PC-9 (cell line): ENCODE measurements around the gene HNRNPA0. TPM values are rescaled to one million over a fixed set of nuclear protein-coding genes. Genes with fewer than 3 reads are reported as not detected.

Experiments used
- BruUV-seq: library from RNA; stranded (reverse); fragments of 400-500 nt; replicated peaks from 2 replicates; lab custom pipeline; 2021; lab: Mats Ljungman, UMichigan
- CTCF ChIA-PET: fragments of 300-600 bp; sonication (Branson Sonifier 250); formaldehyde crosslinking; loops from one replicate; lab custom pipeline; 2022; ENCODE audit warnings: antibody characterized with exemption; lab: Charles Lee
- POLR2A ChIA-PET: fragments of 300-600 bp; sonication (Branson Sonifier 250); formaldehyde crosslinking; loops from one replicate; lab custom pipeline; 2022; ENCODE audit warnings: antibody characterized with exemption; ENCODE audit not compliant: unreplicated experiment; lab: Charles Lee
- DNase-seq, 2 experiments: peaks; one replicate each; pipeline versions ENCODE4 v3.0.0 to v3.0.0-alpha.2; 2015 to 2022; ENCODE audit warnings: mixed read lengths in 1 of 2
- H2AFZ ChIP-seq: fragments of 200-600 bp; sonication (generic); 2 replicates; pipeline ENCODE4 v1.8.1; 2017; ENCODE audit warnings: antibody characterized with exemption
- H3F3A ChIP-seq: fragments of 200-600 bp; sonication (generic); 2 replicates; pipeline ENCODE4 v1.8.1; 2017; ENCODE audit warnings: antibody characterized with exemption, mild to moderate bottlenecking, low read depth; ENCODE audit not compliant: insufficient read depth
- H3K27ac ChIP-seq: fragments of 200-600 bp; sonication (generic); 2 replicates; pipeline ENCODE4 v1.6.1; 2016; ENCODE audit warnings: mixed run types
- H3K27me3 ChIP-seq: fragments of 200-600 bp; sonication (generic); 2 replicates; pipeline ENCODE4 v1.6.1; 2016; ENCODE audit warnings: low read depth, mixed run types; ENCODE audit not compliant: insufficient read depth
- H3K36me3 ChIP-seq: fragments of 200-600 bp; sonication (generic); 2 replicates; pipeline ENCODE4 v1.6.1; 2016; ENCODE audit warnings: low read depth, mixed run types
- H3K4me1 ChIP-seq: fragments of 200-600 bp; sonication (generic); replicated peaks from 2 replicates; pipeline ENCODE4 v1.6.1; 2016; ENCODE audit warnings: mixed run types; ENCODE audit not compliant: insufficient read depth
- H3K4me2 ChIP-seq: fragments of 200-600 bp; sonication (generic); 2 replicates; pipeline ENCODE4 v1.6.1; 2017; ENCODE audit warnings: mixed run types
- H3K4me3 ChIP-seq: fragments of 200-600 bp; sonication (generic); 2 replicates; pipeline ENCODE4 v1.6.1; 2016; ENCODE audit warnings: mixed run types
- H3K79me2 ChIP-seq: fragments of 200-600 bp; sonication (generic); 2 replicates; pipeline ENCODE4 v1.6.1; 2017; ENCODE audit warnings: low read depth, mixed run types
- H3K9me2 ChIP-seq: fragments of 200-600 bp; sonication (generic); 2 replicates; pipeline ENCODE4 v1.8.1; 2017; ENCODE audit warnings: mild to moderate bottlenecking; ENCODE audit not compliant: insufficient read depth
- H3K9me3 ChIP-seq: fragments of 200-600 bp; sonication (generic); 2 replicates; pipeline ENCODE4 v1.8.1; 2016; ENCODE audit warnings: low read depth; ENCODE audit not compliant: insufficient read depth
- H4K20me1 ChIP-seq: fragments of 200-600 bp; sonication (generic); 2 replicates; pipeline ENCODE4 v1.8.1; 2017; ENCODE audit not compliant: insufficient read depth
- CTCF ChIP-seq: fragments of 200-600 bp; sonication (generic); conservative IDR thresholded peaks from 2 replicates; pipeline ENCODE4 v1.6.1; 2017; ENCODE audit warnings: mixed run types, antibody characterized with exemption, mild to moderate bottlenecking, moderate library complexity
- EZH2 ChIP-seq: fragments of 200-600 bp; sonication (generic); IDR thresholded peaks from 2 replicates; pipeline ENCODE4 v1.8.0; 2017; ENCODE audit warnings: antibody characterized with exemption, low read depth
- intact Hi-C: fragments of 100-400 bp; cut with micrococcal nuclease; formaldehyde crosslinking; loops from one replicate; pipeline ENCODE4 v1.10.0; 2022; ENCODE audit not compliant: unreplicated experiment
- total RNA-seq: library from RNA; stranded (reverse); gene quantifications from 2 replicates; pipeline ENCODE4 v1.2.3, GENCODE V29; 2021

The HNRNPA0 gene
- total RNA-seq, 1 experiment from 2014 or later: 27.8 TPM

GRCh38 chr5:137699336-137700281 is 54.6 kb downstream of the HNRNPA0 start:
- TF ChIP-seq CTCF (no peak), EZH2 (no peak)
- DNase-seq: no peak
- no peaks in the 10 kb centered on the region for H3K27me3 ChIP-seq
- POLR2A ChIA-PET: no interaction called here
- CTCF ChIA-PET: interaction anchor here (0.6 kb wide), 1 partner anchor 539 kb away, joined by 7 read pairs; no protein-coding TSS in a partner anchor
- BruUV-seq: no TSS peak
- no peak overlapping the region for H2AFZ ChIP-seq
- H3K4me3 ChIP-seq: no peak overlapping the region
- no peaks in the 10 kb centered on the region for H3K36me3 ChIP-seq
- no peak overlapping the region for H3K4me2 ChIP-seq
- H4K20me1 ChIP-seq: no peaks in the 10 kb centered on the region
- no peaks in the 10 kb centered on the region for H3K9me2 ChIP-seq
- H3K4me1 ChIP-seq: peaks cover 7% of the 10 kb centered on the region
- no peak overlapping the region for H3K27ac ChIP-seq
- no peaks in the 10 kb centered on the region for H3K79me2 ChIP-seq
- no peaks in the 10 kb centered on the region for H3F3A ChIP-seq
- no peaks in the 10 kb centered on the region for H3K9me3 ChIP-seq
- intact Hi-C loops: no loop called here

DNA sequence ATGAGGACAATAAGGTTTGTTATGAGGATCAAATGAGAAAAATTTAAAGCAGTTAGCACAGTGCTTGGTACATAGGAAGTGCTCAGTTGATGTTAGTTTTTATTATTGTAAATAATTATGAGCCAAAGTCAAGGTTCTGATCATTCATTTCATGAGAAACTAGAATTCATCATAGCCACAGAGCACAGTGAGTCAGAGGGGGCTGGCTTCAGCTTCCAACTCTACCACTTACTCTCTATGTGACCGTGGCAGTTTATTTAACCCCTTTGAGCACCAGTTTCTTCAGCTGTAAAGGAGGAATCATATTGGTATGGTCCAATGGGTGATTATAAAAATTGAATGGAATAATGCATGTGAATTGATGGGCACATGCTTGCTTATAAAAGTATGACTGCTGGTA is 57.7 kb downstream of the HNRNPA0 start:
- TF ChIP-seq CTCF (no peak), EZH2 (no peak)
- H3K27me3 ChIP-seq: no peaks in the 10 kb centered on the region
- peaks cover 7% of the 10 kb centered on the region for H3K4me1 ChIP-seq
- H3K9me2 ChIP-seq: no peaks in the 10 kb centered on the region
- H3K36me3 ChIP-seq: no peaks in the 10 kb centered on the region
- ChIA-PET POLR2A (no interaction called here), CTCF (no interaction called here)
- H3K4me3 ChIP-seq: no peak overlapping the region
- H4K20me1 ChIP-seq: no peaks in the 10 kb centered on the region
- DNase-seq: no peak
- H3K27ac ChIP-seq: no peak overlapping the region
- no peaks in the 10 kb centered on the region for H3K9me3 ChIP-seq
- H2AFZ ChIP-seq: no peak overlapping the region
- BruUV-seq: no TSS peak
- H3K79me2 ChIP-seq: no peaks in the 10 kb centered on the region
- H3K4me2 ChIP-seq: no peak overlapping the region
- intact Hi-C loops: no loop called here
- H3F3A ChIP-seq: no peaks in the 10 kb centered on the region

DNA sequence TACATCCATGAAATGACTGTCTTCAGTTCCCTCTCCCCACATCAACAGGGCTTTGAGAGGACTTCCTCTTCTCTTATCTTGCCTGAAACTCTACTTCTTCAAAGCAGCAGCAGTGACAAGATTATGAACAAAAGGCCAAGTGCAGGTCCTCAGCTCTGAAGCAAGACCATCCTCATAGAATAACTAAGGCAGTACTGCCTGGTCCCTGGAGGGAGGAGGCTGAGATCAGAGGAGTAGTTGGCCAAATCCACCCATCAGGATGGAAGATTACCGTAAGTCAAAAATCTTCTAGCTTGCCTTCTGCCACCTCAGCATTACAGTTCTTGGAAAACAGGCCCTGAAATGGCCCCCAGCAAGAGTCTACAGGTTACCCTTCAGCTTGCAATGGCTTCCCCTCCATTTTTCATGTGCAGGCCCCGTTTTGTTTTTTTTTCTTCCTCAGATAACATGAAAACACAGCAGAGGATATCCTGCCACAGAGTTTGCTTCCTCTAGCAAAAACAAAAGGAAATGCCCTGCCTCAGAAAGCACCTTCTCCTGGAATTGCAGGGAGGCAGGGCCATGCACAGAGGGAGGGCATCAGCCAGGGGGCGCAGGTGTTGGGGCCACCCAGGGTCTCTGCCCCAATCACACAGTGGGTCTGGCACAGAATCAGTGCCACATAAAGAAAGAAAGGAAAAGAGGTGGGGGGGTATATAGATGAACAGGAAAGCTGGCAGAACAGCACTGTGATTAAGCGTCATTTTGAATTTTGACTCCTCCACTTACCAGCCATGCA is 58.3 kb downstream of the HNRNPA0 start:
- TF ChIP-seq CTCF (no peak), EZH2 (no peak)
- Histone ChIP-seq H3K27me3 (no peaks in the 10 kb centered on the region), H3K79me2 (no peaks in the 10 kb centered on the region), H3F3A (no peaks in the 10 kb centered on the region), H3K4me1 (peaks cover 7% of the 10 kb centered on the region), H2AFZ (no peak overlapping the region), H4K20me1 (no peaks in the 10 kb centered on the region), H3K27ac (no peak overlapping the region), H3K9me3 (no peaks in the 10 kb centered on the region), H3K9me2 (no peaks in the 10 kb centered on the region), H3K4me3 (no peak overlapping the region), H3K36me3 (no peaks in the 10 kb centered on the region), H3K4me2 (no peak overlapping the region)
- ChIA-PET POLR2A (no interaction called here), CTCF (no interaction called here)
- DNase-seq: no peak
- no TSS peak for BruUV-seq
- intact Hi-C loops: no loop called here

Other genes starting within 250 kb of the HNRNPA0 start
- gene KLHL3, start 18.3 kb downstream of the HNRNPA0 start, total RNA-seq: 13.6 and 15.2 TPM in 2 replicates
- gene MYOT, start 113.5 kb upstream of the HNRNPA0 start, total RNA-seq: not detected in 2 replicates
- 0.46 and 0.50 TPM in 2 replicates for gene PKD2L2, start 135.1 kb upstream of the HNRNPA0 start, total RNA-seq